ENCODE data around the gene CLDN10.

- TF ChIP-seq EZH2 (IDR thresholded peaks at IDR 0.05; ENCODE audit: borderline replicate concordance, low read depth, low read length, poor library complexity, severe bottlenecking) (no peak), CTCF (conservative IDR thresholded peaks at IDR 0.05; ENCODE audit: low read depth, low read length) (no peak)
Measured at GRCh38 chr13:95533545-95534160, 18.9 kb upstream of the CLDN10 start.
